SH-SY5Y (cell line): Measurements from ENCODE around the gene IL6ST.

Source experiments
- GATA2 ChIP-seq: IDR thresholded peaks from 2 replicates; pipeline ENCODE4 v1.6.1; 2011; ENCODE audit warnings: mild to moderate bottlenecking, low read depth, low read length
- GATA3 ChIP-seq: IDR thresholded peaks from 2 replicates; pipeline ENCODE4 v1.6.1; 2011; ENCODE audit warnings: low read depth, mild to moderate bottlenecking, low read length, moderate library complexity

GRCh38 chr5:55892479-55892878 is 102.3 kb downstream of the IL6ST start:
- TF ChIP-seq GATA2 (no peak), GATA3 (no peak)
